HG02981 (cell line): ENCODE data around the gene SLC4A9.
"Not testable (repeated sequence)": the region's sequence is repeated elsewhere in the genome, so short reads cannot be mapped to it uniquely, and the experiment has no call there.

ENCODE experiments used
- ATAC-seq: cut with Tn5 transposase; IDR thresholded peaks from one replicate; pipeline ENCODE4 v1.9.1; 2021; ENCODE audit warnings: mild to moderate bottlenecking, moderate library complexity; ENCODE audit not compliant: unreplicated experiment

Gene SLC4A9

GRCh38 chr5:140393738-140394137 is 33.7 kb downstream of the SLC4A9 start:
- ATAC-seq: no peak

- ATAC-seq: no peak
Measured at GRCh38 chr5:140398379-140398811, 38.4 kb downstream of the SLC4A9 start.

- no peak for ATAC-seq
Measured at GRCh38 chr5:140399979-140400729, 40.2 kb downstream of the SLC4A9 start.

DNA sequence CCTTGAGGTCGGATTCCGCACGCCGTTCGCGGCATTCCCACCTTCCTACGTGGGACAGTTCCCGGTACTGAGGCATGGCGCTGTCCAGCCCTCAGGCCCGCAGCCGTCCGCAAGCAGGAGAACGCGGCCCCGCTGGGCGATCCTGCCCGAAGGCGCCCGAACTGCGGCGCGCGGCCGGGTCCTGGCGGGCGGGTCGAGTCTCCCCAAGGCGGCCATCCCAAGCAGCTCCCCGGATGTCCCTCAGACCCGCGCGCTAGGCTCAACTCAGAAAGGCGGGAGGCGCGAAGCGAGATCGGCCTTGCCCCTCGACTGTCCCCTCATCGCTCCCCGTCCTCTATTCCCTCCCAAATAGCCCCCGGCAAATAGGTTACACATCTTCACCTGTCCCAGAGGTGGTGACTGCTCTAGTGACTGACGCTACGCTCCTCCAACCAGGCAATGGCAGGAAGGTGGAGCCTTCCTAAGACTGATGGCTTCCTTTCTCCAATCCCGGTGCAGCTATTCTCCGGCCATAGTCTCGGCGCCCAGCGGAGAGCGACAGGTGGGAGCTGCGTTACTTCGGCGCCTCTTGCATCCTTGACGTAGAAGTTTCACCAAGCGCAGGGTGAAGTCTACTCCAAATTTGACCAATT is 40.9 kb downstream of the SLC4A9 start:
- peak; percentile 63 for ATAC-seq

DNA sequence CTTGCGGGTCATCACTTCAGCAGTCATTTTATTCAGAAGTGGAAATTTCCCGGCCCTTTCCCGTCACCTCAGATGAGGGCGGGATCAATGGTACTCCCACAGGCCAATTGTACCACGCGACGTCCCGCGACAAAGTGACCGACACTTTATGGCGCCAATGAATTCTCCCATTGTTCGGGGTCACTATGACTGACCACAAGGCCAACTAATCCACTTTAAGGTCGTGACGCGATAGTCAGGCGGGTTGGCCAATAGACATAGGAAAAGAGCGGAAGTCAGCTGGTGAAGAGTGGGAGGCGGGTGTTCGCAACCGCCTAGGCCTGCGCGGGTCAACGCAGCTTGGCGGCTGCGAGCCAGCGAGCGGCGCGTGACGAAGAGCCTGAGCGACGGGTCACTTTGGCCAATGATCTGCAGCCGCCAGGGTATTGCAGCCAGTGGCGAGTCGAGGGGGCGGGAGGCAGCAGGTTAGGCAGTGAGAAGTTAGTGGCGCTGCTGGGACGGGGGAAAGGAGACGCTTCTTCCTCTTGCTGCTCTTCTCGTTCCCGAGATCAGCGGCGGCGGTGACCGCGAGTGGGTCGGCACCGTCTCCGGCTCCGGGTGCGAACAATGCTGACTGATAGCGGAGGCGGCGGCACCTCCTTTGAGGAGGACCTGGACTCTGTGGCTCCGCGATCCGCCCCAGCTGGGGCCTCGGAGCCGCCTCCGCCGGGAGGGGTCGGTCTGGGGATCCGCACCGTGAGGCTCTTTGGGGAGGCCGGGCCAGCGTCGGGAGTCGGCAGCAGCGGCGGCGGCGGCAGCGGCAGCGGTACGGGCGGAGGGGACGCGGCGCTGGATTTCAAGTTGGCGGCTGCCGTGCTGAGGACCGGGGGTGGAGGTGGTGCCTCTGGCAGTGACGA is 41.6 kb downstream of the SLC4A9 start, which contains the start of gene ANKHD1:
TSS of gene ANKHD1 (plus strand) at position 472 of the 896 bp plus-strand sequence. CDS start at position 607, 135 bp downstream.
- peak; percentile 81 for ATAC-seq

- ATAC-seq: no peak
Measured at GRCh38 chr5:140402258-140403074, 42.5 kb downstream of the SLC4A9 start.

DNA sequence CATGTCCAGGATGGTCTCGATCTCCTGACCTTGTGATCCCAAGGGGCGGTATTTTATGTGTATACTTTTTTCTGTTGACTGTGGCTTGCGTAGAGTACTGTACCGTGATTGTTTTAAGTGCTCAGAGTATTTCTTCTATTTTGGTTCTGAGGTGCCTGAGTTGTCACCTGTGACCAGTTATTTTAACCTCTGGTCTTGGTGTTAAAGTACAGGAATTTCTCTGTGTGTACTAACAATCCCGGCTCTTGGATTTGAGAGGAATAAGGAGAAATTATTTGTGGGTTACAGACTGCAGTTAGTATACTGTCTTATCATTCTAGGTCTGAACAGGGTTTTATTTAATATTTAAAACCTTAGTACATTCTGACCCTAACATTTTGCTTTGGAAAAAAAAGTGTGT is 43.6 kb downstream of the SLC4A9 start:
- no peak for ATAC-seq

GRCh38 chr5:140408750-140409241 is 48.8 kb downstream of the SLC4A9 start:
- no peak for ATAC-seq

DNA sequence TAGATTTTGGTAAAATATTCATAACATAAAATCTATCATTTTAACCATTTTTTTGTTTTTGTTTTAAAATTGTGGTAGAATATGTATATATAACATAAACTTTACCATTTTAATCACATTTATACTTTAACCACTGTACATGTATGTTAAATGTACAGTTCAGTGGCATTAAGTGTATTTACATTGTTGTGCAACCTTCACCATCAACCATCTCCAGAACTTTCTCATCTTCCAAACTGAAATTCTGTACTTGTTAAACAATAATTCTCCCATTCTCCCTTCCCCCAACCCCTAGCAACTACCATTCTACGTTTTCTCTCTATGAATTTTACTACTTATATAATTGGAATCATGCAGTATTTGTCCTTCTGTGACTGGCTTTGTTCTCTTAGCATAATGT is 53.2 kb downstream of the SLC4A9 start:
- ATAC-seq: no peak

DNA sequence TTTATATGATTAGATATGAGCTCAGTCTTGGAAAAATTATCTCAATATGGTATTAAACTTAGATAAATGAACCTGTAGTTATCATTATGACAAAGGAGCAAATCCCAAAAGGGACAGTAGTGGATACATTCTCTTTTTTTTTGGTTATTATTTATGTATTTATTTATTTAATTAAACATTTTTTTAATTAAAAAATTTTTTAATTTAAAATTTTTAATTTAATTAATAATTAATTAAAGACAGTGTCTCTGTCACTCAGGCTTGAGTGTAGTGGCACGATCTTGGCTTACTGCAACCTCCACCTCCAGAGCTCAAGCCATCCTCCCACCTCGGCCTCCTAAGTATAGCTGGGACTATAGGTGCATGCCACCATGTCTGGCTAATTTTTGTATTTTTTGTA is 57.2 kb downstream of the SLC4A9 start:
- ATAC-seq: no peak

DNA sequence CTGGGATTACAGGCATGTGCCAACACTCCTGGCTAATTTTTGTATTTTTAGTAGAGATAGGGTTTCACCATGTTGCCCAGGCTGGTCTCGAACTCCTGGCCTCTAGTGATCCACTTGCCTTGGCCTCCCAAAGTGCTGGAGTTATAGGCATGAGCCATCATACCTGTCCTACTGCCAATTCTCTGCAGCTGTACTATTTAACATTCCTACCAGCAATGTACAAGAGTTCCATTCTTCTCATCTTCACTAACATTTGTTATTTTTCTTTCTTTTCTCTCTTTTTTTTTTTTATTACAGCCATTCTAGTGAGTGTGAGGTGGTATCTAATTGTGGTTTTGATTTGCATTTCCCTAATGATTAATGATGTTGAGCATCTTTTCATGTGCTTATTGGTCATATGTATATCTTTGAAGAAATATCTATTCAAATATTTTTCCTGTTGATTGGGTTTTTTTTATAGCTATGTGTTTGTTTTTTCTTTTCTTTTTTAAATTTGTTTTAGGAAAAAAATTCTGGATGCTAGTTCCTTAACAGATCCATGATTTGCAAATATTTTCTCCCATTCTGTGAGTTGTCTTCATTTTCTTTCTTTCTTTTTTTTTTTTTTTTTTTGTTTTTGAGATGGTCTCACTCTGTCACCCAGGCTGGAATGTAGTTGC is 59.0 kb downstream of the SLC4A9 start:
- no peak for ATAC-seq

- ATAC-seq: no peak
Measured at GRCh38 chr5:140420226-140420570, 60.2 kb downstream of the SLC4A9 start.

- no peak for ATAC-seq
Measured at GRCh38 chr5:140420665-140421361, 60.8 kb downstream of the SLC4A9 start.

DNA sequence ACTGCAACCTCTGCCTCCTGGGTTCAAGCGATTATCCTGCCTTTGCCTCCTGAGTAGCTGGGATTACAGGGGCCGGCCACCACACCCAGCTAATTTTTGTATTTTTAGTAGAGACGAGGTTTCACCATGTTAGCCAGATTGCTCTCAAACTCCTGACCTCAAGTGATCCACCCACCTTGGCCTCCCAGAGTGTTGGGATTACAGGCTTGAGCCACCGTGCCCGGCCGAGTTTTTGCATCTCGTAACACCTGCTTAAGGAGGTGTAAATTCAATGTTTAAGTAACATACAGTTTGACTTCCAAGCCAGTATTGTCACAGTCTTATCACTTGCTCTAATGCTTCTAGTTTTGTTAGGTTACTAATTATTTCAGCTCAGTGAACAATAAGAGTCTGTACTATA is 61.4 kb downstream of the SLC4A9 start:
- not testable (repeated sequence) for ATAC-seq

DNA sequence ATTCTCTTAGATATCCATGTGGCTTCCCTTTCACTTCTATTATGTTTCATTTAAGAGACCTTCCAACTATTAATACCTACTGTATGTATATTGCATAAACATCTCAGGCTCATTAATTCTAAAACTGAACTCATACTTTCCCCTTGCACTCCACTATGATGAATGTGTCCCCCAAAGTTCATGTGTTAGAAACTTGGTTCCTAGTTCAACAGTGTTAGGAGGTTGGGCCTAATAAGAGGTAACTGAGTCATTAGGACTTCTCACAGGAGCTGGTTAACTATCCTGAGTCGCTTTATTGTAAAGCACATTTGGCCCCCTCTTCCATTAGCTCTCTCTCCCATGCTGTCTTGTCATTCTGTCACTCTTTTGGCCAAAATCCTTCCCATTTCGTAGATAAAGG is 63.6 kb downstream of the SLC4A9 start:
- ATAC-seq: no peak

DNA sequence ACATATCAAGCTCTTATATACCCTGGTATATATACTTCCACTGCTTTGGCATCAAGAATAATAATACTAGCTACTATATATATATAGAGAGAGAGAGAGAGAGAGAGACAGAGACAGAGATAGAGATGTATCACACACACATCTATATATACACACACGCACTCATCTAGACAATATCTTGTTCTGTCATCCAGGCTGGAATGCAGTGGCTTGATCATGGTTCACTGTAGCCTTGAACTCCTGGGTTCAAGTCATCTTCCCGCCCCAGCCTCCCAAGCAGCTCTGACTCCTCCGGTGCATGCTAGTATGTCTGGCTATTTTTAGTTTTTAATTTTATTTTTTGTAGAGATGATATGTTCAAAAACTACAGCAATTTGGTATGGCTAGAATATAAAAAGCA is 64.1 kb downstream of the SLC4A9 start:
- ATAC-seq: no peak
